GM12873 (cell line): ENCODE data around the gene USP32.

Experiments used
- CTCF ChIP-seq: IDR thresholded peaks from 2 replicates; pipeline ENCODE4 v1.5.1; 2012; ENCODE audit warnings: low read depth, mild to moderate bottlenecking, moderate library complexity, low read length, control low read depth; ENCODE audit not compliant: insufficient read depth; ENCODE audit errors: missing control alignments

The USP32 gene

GRCh38 chr17:60129164-60129563 is 262.8 kb downstream of the USP32 start:
- no peak for TF ChIP-seq CTCF
